GM19238 (cell line): ENCODE data around the gene IL2RA.
A peak's percentile ranks its signal among the peaks of the same experiment; 100 is the strongest.
"Not testable (repeated sequence)": the region's sequence is repeated elsewhere in the genome, so short reads cannot be mapped to it uniquely, and the experiment has no call there.

ENCODE experiments used
- DNase-seq: peaks from one replicate; pipeline ENCODE4 v3.0.0; 2011; ENCODE audit warnings: low spot score; ENCODE audit not compliant: insufficient read length

The IL2RA gene

DNA sequence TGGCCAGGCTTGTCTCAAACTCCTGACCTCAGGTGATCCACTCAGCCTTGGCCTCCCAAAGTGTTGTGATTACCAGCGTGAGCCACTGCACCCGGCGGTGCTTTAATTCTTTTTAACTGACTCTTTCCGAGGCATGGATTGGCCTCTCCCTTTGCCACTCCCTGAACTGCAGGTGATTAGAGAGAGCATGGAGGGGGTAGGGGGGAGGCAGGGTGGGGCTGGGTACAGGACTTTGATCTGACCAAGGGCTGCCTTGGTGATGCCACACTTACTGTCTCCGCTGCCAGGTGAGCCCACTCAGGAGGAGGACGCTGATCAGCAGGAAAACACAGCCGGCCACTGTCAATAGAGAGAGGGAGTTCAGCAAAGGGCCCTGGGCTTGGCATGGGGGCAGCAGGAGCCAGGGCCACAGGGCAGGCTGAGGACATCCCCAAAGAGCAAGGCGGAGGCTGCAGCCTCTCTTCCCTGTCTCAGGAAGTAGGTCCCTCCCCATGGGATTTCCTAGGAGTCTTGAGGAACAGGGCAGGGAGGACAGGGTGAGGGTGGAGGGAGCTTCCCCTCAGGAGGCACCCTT is 44.3 kb downstream of the IL2RA start:
- no peak for DNase-seq

DNA sequence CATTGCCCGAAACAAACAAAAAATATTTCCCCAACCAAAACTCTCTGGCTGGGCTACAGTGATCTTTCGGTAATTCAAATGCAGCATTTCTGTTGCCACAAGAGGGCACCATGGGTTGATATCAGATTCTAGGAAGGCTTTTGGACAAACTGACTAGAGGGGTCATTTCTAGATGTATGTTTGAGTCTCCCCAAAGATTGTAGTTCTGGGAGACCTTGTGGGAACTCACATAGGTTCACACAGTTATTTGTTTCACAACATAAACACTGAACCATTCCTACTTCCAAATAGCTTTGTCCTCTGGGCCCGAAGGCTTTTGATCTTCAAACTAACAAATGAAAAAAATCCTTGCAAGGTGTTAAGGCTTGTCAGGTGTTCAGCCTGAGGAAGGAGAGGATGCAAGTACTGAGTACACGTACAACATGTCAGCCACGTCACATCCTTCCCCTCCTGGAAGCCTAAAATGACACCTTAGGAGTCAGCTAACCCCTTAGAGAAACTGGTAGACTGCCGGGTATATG is 47.9 kb downstream of the IL2RA start:
- peak; percentile 54 for DNase-seq

DNA sequence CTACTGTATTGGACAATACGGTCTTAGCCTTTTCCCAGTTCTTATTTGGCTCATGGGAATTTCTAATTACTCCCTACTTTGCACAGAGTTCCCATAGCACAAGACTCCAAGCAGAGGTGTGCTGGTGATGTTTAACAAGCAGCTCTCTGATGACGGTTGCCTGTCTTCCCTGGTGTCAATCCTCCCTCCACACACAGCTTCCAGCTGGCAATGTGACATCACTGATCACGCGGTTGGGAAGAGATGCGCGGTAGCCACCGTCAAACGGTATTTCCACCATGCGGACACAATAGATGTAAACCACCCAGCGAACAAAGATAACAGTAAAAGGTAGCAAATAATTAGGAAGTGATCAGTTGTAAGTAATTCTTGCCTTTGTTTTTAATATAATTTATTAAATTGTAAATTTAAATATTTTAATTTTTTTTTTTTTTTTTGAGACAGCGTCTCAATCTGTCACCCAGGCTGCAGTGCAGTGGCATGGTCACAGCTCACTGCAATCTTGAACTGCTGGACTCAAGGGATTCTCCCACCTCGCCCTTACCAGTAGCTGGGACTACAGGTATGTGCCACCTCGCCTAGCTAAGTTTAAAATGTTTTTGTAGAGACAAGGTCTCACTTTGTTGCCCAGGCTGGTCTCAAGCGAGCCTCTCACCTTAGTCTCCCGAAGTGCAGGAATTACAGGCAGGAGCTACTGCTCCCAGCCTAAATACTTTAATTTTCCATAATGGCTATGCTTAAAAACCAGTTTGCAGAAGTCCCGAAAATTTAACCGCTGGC is 48.6 kb downstream of the IL2RA start:
- no peak for DNase-seq

DNA sequence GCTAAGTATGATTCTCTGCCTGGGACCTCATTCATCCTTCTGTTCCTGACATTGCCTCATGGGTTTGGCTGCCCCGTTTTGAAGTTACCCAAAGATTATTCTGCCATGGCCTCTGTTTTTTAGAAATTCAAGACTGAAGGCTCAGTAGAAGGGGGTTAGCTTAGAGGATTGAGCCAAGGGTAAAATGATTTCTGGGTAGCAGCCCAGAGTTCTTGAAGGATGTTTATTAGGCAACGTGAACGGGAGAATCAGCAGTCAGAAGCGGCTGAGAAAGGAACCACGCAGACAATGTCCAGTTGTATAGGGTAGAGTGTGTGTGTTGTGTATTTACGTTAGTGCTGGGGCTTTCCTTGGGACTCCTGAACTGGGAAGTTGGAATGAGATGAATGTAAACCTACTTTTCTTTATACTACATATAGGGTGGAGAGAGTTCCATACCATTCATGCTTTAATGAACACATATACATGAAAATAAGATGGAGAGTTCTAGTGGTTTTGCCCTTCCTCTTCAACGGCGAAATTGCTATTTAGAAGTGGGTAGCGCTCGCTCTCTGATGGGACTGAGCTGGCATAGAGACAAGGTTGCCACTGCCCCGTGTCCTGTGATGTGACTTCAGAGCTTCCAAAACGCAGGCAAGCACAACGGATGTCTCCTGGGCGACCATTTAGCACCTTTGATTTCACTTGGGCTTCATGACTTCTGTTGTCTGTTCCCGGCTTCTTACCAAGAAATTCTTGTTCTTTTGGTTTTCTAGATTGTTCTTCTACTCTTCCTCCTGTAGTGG is 49.9 kb downstream of the IL2RA start:
- no peak for DNase-seq

DNA sequence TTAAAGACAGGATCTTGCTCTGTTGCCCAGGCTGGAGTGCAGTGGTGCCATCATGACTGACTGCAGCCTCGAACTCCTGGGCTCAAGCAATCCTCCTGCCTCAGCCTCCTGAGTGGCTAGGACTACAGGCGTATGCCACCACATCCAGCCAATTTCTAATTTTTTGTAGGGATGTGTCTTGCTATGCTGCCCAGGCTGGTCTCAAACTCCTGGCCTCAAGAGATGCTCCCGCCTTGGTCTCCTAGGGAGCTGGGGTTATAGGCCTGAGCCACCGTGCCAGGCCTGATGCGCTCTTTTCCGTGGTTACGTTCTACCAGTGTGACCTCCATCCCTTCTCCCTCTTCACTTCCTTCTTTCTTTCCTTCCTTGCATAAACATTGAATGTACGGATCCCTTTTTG is 50.6 kb downstream of the IL2RA start:
- DNase-seq, result no peak

DNA sequence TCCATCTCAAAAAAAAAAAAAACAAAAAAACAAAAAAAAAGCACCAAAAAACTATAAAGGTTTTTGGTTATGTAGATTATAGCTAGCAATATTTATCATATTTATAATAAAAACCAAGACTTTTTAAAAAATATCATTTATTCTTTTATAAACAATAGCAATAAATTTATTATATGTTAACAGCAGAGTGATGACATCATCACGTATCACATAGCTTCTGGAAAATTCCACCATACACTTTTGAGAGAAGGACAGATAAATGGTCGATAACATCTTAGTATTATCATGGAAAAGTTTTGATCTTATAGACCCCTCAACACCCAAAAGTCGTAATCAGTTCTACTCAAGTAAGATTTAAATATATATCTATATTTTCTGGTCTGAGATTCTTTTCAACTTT is 51.6 kb downstream of the IL2RA start:
- no peak for DNase-seq

DNA sequence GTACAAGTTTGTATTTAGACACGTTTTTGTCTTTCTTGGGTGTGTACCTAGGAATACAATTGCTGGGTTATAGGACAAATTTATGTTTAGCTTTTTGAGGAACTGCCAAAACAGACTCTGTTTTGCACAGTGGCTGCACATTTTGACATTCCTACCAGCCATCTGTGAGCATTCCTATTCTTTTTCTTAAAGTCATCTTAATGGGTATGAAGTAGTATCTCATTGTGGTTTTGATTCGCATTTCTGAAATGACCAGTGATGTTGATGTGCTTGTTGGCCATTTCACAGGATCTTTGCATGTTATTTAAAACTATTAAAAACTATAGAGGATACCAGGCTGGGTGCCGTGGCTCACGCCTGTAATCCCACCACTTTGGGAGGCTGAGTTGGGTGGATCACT is 52.2 kb downstream of the IL2RA start:
- DNase-seq, result no peak

DNA sequence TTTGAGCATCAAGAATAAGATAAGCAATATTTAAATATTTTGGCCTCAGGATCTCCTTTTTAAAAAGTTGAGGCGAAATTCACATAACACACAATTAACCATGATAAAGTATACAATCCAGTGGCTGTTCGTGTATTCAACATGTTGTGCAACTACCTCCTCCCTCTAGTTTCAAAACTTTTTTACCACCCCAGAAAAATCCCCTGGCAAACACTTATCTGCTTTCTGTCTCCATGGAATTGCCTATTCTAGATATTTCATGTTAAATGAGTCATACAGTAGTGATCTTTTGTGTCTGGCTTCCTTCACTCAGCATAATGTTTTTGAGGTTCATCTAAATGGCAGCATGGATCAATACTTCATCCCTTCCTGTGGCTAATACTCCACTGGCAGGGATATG is 53.0 kb downstream of the IL2RA start:
- DNase-seq, result no peak

DNA sequence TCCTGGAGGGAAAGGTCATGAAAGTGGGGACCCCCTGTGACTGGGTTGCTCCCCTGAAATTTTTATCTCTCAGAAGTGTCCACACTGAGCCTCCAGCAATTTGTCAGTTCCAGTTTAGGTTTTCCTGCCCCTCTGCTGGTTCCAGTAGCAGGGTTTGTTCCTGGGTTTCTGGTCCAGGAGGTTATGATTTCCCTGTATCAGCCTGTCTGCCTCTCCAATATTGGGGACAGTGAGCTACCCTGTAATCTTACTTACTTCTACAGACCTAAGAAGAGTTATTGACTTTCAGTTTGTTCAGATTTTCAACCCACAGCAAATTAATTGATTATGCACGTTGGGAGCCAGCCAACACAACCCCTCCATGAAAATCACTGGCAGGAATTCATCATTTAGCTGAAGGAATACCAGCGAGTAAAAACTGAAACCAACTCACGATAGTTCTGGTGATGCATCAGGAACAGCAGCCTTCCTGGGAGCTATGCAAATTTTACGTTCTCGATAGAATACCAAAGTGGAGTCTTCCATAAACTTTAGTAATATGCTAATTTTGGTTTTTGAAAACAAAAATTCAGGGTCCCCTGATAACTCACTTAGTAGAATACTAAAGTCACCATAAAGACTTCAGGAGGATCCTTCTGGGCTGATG is 53.5 kb downstream of the IL2RA start:
- DNase-seq, result no peak

DNA sequence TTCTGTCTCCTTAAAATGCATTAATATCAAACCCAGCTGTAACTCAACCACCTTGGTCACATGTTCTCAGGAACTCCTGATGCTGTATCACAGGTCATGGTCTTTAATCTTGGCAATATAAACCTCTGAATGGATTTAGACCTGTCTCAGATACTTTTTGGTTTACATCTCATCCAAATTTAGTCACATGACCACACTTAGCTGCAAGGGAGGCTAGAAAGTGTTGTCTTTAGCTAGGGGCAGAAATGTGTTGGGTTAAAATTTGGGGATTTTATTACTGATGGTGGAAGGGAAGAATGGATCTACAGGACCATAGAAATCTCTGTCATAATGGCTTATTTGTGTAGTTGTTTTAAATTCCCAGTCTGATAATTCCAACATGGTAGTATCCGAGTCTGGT is 55.2 kb downstream of the IL2RA start:
- no peak for DNase-seq

DNA sequence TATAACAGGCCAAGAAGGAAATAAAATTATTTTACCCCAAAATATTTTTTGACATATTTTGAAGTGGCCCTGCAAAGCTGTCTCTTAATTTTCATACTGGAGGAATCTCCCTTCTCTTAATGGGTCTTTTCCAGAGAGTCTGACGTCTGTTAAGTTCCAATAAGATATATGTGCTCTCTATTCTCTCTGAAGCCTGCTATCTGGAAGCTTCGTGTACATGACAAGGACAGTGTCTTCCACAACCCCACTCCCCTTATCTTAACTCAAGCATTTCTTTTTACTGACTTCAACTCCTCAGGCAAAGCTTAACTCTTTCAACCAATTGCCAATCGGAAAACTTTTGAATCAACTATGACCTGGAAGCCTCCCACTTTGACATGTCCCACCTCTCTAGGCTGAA is 55.6 kb downstream of the IL2RA start:
- no peak for DNase-seq

DNA sequence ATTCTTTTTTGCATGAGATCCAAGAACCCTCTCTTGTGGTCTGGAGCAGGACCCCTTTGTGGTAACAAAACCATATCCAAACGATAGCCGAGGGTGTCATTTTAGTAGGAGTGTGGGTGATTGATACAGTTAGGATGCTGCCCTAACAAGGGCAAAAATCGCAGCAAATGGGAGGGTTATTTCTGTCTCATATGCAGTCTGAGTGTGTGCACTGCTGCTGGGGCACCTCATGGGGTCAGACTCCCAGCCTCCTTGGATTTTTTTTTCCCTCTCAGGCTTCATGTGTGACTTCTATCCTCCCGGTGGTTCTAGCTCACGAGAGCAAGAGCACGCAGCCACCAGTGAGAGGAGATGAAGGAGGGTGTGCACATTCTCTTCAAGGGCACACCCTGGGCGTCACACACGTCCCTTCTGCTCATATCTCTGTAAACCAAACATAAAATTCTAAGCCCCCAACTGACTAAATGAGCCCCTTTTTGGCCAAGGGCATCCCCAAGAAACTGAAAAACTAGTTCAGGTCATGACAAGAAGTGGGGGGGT is 56.2 kb downstream of the IL2RA start:
- DNase-seq, result no peak

DNA sequence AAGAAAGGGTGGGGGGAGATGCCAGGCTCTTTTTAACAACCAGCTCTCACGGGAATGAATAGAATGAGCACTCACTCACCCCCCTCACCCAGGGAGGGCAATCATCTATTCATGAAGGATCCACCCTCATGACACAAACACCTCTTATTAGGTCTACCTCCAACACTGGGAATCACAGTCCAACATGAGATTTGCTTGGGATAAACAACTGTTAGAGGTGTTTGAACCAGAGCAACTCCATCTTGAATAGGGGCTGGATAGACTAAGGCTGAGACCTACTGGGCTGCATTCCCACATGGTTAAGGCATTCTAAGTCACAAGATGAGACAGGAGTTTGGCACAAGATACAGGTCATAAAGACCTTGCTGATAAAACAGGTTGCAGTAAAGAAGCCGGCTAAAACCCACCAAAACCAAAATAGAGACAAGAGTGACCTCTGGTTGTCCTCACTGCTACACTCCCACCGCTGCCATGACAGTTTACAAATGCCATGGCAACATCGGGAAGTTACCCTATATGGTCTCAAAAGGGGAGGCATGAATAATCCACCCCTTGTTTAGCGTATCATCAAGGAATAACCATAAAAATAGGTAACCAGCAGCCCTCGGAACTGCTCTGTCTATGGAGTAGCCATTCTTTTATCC is 56.9 kb downstream of the IL2RA start:
- not testable (repeated sequence) for DNase-seq

DNA sequence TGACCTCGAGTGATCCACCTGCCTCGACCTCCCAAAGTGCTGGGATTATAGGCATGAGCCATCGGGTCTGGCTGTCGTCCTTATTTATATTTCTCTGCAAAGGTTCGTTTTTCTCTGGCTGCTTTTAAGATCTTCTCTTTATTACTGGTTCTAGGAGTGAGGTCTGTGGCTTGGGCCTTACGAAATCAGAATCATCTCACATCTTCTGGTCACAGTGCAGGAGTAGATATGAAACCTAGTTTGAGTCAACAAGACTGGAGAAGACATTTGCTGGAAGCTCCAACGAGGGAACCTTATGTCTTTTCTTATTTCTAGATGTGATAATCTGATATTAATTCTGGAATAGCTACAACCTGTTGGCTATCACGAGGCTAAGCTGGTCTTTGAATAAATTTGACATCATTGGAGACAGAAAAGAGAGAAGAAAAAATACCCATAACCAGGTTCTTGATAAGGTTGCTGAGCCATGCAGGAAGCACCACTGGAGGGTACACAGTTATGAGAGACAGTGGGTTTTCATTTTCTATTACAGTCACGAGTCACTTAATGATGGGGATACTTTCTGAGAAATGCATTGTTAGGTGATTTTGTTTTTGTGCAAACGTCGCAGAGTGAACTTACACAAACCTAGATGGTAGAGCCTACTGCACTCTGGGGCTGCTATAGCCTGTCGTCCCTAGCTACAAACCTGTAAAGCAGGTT is 59.2 kb downstream of the IL2RA start:
- no peak for DNase-seq

DNA sequence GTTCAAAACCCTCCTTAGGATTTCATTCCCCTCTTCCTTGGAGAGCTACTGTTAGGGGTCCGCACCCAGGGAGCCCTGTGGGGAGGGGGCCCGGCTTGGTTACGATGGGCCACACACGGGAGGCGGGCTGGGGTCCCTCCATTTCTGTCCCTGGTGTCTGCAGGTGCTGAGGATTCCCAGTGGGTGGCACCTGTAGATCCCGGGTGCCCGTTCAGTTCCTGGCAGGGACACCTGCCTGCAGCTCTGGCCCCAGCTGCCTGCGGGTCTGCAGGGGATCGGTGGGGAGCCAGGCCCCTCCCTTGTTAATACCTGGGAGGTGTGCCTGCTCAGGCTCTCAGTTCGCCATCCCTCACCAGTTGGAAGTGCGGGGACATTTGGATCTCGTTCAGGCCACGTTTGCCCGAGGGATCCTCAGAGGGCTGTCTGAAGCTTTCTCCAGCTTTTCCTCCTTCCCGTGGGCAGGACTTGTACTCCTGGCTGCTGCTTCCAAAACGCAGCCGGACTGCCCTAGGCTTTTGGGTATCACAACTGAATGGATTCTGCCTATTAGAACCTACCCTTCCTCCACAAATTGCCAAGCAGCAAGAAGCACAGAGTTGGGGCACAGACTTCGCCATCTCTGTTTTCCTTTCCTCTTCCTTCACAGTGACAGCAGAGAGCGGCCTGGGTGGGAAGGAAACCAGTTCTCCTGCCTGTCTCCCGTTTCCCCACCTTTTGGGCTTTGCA is 62.6 kb downstream of the IL2RA start:
- DNase-seq, result no peak

DNA sequence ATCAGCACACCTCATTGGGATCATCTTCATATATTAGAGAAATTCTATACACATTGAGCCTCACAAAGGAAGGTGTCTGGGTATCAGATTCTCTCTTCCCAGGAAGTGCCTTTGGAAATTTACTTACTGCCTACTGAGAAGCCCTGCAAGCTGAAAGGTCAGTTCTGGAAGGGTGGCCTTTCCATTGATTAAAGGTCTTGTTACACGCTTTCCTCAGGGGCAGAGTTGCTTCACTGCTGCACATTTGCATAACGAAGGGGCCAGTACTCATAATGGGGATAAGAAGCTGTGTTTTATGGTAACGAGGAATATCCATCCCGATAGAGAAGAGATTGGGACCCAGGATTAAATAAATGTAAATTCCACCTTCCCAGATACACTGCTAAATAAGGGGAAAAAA is 65.5 kb downstream of the IL2RA start:
- DNase-seq, result no peak

DNA sequence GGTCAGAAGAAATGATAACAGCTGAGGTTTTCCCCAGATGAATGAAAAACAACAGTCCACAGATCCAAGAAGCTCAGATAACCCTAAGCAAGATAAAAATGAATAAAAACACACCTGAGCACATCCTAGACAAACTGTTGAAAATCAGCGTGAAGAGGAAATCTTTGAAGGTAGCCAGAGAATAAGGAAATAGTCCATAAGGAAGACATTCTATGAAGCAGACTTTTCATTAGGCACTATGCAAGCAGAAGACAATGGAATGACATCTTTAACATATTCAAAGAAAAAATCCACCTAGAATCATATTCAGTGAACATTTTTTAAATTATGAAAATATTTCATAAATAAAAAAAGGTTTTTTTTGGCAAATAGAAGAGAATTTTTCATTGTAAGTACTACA is 69.8 kb downstream of the IL2RA start:
- no peak for DNase-seq

DNA sequence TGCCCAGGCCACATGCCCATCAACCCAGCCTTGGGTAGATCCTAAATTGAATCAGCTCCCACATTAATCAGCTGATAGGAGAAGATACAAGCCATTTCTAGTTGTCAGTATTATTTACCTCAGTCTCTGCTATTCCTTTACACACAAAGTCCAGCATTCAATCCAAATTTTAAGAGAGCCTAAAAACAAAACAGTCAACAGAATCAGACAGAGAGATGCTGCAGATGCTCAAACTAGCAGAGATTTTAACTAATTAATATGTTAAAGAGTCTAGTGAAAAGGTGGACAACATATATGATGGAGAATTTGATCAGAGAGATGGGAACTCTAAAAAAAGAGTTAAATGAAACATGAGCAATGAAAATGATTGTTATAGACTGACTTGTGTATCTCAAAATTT is 70.5 kb downstream of the IL2RA start:
- no peak for DNase-seq

DNA sequence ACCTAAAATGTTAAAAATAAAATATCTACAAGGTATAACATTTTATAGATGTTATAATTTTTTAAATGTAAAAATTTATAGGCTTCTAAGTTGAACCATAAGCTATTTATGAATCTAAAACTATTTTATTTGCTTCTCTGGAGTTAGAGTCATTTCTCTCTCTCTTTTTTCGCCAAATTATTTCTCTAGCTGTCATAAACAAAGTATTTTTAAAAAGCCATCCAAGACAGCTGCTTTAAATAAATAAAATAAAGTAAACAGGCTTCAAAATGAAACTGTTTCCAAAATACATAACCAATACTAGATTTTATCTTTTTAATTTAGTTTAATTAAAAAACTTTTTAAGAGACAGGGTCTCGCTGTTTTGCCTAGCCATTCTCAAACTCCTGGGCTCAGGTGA is 72.4 kb downstream of the IL2RA start:
- DNase-seq, result no peak
